Vagina (tissue), 2 donors: Measurements from ENCODE around the gene SYNM.

ENCODE experiments used
- CTCF ChIP-seq, 3 experiments: fragments of 450-650 bp in 2 of 3; fragments of 200-600 bp in 1 of 3; sonication (generic) in 1 of 3; IDR thresholded peaks; one replicate each; pipeline ENCODE4 v1.5.1; 2017 to 2019; ENCODE audit warnings: antibody characterized with exemption in 3 of 3, mild to moderate bottlenecking in 2 of 3, moderate library complexity in 2 of 3
- POLR2A ChIP-seq, 2 donors: fragments of 450-650 bp; IDR thresholded peaks; one replicate each; pipeline ENCODE4 v1.6.1; 2017; ENCODE audit warnings: antibody characterized with exemption in 2 of 2, mild to moderate bottlenecking in 2 of 2, moderate library complexity in 2 of 2
- POLR2AphosphoS5 ChIP-seq, 2 donors: sonication (generic); formaldehyde crosslinking; IDR thresholded peaks; one replicate each; pipeline ENCODE4 v1.9.0; 2017; ENCODE audit warnings: antibody characterized with exemption in 2 of 2, mild to moderate bottlenecking in 2 of 2, low read depth in 1 of 2; ENCODE audit not compliant: insufficient read depth in 1 of 2

GRCh38 chr15:99182791-99183190, 77.9 kb downstream of the SYNM start:
- TF ChIP-seq POLR2A (IDR thresholded peaks at IDR 0.05) (no peak), CTCF (IDR thresholded peaks at IDR 0.05) (no peak), POLR2AphosphoS5 (IDR thresholded peaks at IDR 0.05; ENCODE audit: insufficient read depth in 1 of 2, low read depth in 1 of 2) (no peak)
